22Rv1 (cell line): Measurements from ENCODE around the gene SERPINB5.

ENCODE experiments used
- H3K27ac ChIP-seq: fragments of 450-650 bp; 2 replicates; pipeline ENCODE4 v1.5.1; 2017
- CTCF ChIP-seq: fragments of 450-650 bp; IDR thresholded peaks from 2 replicates; pipeline ENCODE4 v1.5.1; 2017; ENCODE audit warnings: mild to moderate bottlenecking
- ZFX ChIP-seq: fragments of 450-650 bp; IDR thresholded peaks from 2 replicates; pipeline ENCODE4 v1.6.1; 2017; ENCODE audit warnings: antibody characterized with exemption, borderline replicate concordance

SERPINB5 gene

GRCh38 chr18:63542069-63542468, 65.3 kb downstream of the SERPINB5 start, which contains the start of gene SERPINB12:
SERPINB12 (plus strand) TSS chr18:63542369; CDS start chr18:63556160, 13,791 bp downstream.
- TF ChIP-seq CTCF (no peak), ZFX (no peak)
- H3K27ac ChIP-seq: no peak within 1 kb of the TSS

GRCh38 chr18:63544017-63544416, 67.3 kb downstream of the SERPINB5 start:
- TF ChIP-seq ZFX: no peak
- TF ChIP-seq CTCF: no peak
- H3K27ac ChIP-seq: no peak overlapping the region

- TF ChIP-seq CTCF (no peak), ZFX (no peak)
These were observed 68.2 kb downstream of the SERPINB5 start for GRCh38 chr18:63545000-63545399.

GRCh38 chr18:63550068-63550467, 73.3 kb downstream of the SERPINB5 start:
- H3K27ac ChIP-seq: no peak overlapping the region
- TF ChIP-seq ZFX: no peak

More at GRCh38 chr18:63545000-63545399, 68.2 kb downstream of the SERPINB5 start:
- no peak overlapping the region for H3K27ac ChIP-seq

- H3K27ac ChIP-seq: no peak overlapping the region
- TF ChIP-seq ZFX: no peak
- no peak for TF ChIP-seq CTCF
These were observed 75.0 kb downstream of the SERPINB5 start for GRCh38 chr18:63551769-63552168.

- H3K27ac ChIP-seq: no peak overlapping the region
- TF ChIP-seq ZFX (no peak), CTCF (no peak)
These were observed 75.8 kb downstream of the SERPINB5 start for GRCh38 chr18:63552581-63552980.

GRCh38 chr18:63553081-63553480, 76.3 kb downstream of the SERPINB5 start:
- TF ChIP-seq CTCF: no peak
- TF ChIP-seq ZFX: no peak
- no peak overlapping the region for H3K27ac ChIP-seq
